Right kidney (tissue), 9 donors: ENCODE results near the gene ANGPTL8.

Source experiments
- DNase-seq: peaks from one replicate; pipeline ENCODE4 v3.0.0-alpha.2; 2016
- long read RNA-seq, 8 donors: transcript quantifications; one replicate each; lab custom pipeline, GENCODE V29; 2026

Gene ANGPTL8
- long read RNA-seq, donor 1: 0 reads
- long read RNA-seq, donor 2: 0 reads
- long read RNA-seq, donor 3: 0 reads
- long read RNA-seq, donor 4: 0 reads
- long read RNA-seq, donor 5: 0 reads
- long read RNA-seq, donor 6, partial matches to known transcripts: 0 of 1 reads
- long read RNA-seq, donor 6, other reads (novel, unspliced or antisense): 0 of 1 reads
- long read RNA-seq, donor 7: 0 reads
- long read RNA-seq, donor 8: 0 reads

GRCh38 chr19:11239377-11240000 lies at the start of gene ANGPTL8:
Gene ANGPTL8, plus strand, starts transcription at chr19:11239619. Its CDS starts 19 bp downstream, at chr19:11239638.
- no peak for DNase-seq

- DNase-seq: no peak
Observed at GRCh38 chr19:11190501-11190900, 48.9 kb upstream of the ANGPTL8 start.

- no peak for DNase-seq
Observed at GRCh38 chr19:11191273-11191755, 48.1 kb upstream of the ANGPTL8 start.

- DNase-seq: no peak
Observed at GRCh38 chr19:11191934-11192333, 47.5 kb upstream of the ANGPTL8 start.

- DNase-seq: no peak
Observed at GRCh38 chr19:11192957-11193939, 46.2 kb upstream of the ANGPTL8 start.

GRCh38 chr19:11194173-11194572 lies 45.2 kb upstream of the ANGPTL8 start:
- DNase-seq: no peak

GRCh38 chr19:11194656-11195558 lies 44.5 kb upstream of the ANGPTL8 start:
- DNase-seq: peak; percentile 52

- DNase-seq: no peak
Observed at GRCh38 chr19:11195681-11196080, 43.7 kb upstream of the ANGPTL8 start.

- DNase-seq: peak; percentile 36
Observed at GRCh38 chr19:11196406-11197287, 42.8 kb upstream of the ANGPTL8 start.

GRCh38 chr19:11197291-11198174 lies 41.9 kb upstream of the ANGPTL8 start, which contains the start of gene KANK2:
Gene KANK2, minus strand, starts transcription at chr19:11197545. Its CDS starts 3,034 bp downstream, at chr19:11194511.
- peak; percentile 88 for DNase-seq

GRCh38 chr19:11198175-11198534 lies 41.3 kb upstream of the ANGPTL8 start:
- DNase-seq: no peak

- DNase-seq: no peak
Observed at GRCh38 chr19:11198769-11199424, 40.5 kb upstream of the ANGPTL8 start.

- no peak for DNase-seq
Observed at GRCh38 chr19:11199517-11199916, 39.9 kb upstream of the ANGPTL8 start.

GRCh38 chr19:11200015-11200574 lies 39.3 kb upstream of the ANGPTL8 start:
- DNase-seq: no peak

- DNase-seq: no peak
Observed at GRCh38 chr19:11200931-11201330, 38.5 kb upstream of the ANGPTL8 start.

GRCh38 chr19:11201791-11202190 lies 37.6 kb upstream of the ANGPTL8 start:
- DNase-seq: no peak

- DNase-seq: no peak
Observed at GRCh38 chr19:11202488-11203193, 36.8 kb upstream of the ANGPTL8 start.
